PC-9 (cell line): ENCODE data around the gene PKIB. TPM values are rescaled to one million over a fixed set of nuclear protein-coding genes. Genes with fewer than 3 reads are reported as not detected.
A peak's percentile ranks its signal among the peaks of the same experiment; 100 is the strongest.

Source experiments
- BruUV-seq: library from RNA; stranded (reverse); fragments of 400-500 nt; replicated peaks from 2 replicates; lab custom pipeline; 2021; lab: Mats Ljungman, UMichigan
- CTCF ChIA-PET: fragments of 300-600 bp; sonication (Branson Sonifier 250); formaldehyde crosslinking; loops from one replicate; lab custom pipeline; 2022; ENCODE audit warnings: antibody characterized with exemption; lab: Charles Lee
- POLR2A ChIA-PET: fragments of 300-600 bp; sonication (Branson Sonifier 250); formaldehyde crosslinking; loops from one replicate; lab custom pipeline; 2022; ENCODE audit warnings: antibody characterized with exemption; ENCODE audit not compliant: unreplicated experiment; lab: Charles Lee
- DNase-seq, 2 experiments: peaks; one replicate each; pipeline versions ENCODE4 v3.0.0 to v3.0.0-alpha.2; 2015 to 2022; ENCODE audit warnings: mixed read lengths in 1 of 2
- H2AFZ ChIP-seq: fragments of 200-600 bp; sonication (generic); 2 replicates; pipeline ENCODE4 v1.8.1; 2017; ENCODE audit warnings: antibody characterized with exemption
- H3F3A ChIP-seq: fragments of 200-600 bp; sonication (generic); 2 replicates; pipeline ENCODE4 v1.8.1; 2017; ENCODE audit warnings: antibody characterized with exemption, mild to moderate bottlenecking, low read depth; ENCODE audit not compliant: insufficient read depth
- H3K27ac ChIP-seq: fragments of 200-600 bp; sonication (generic); 2 replicates; pipeline ENCODE4 v1.6.1; 2016; ENCODE audit warnings: mixed run types
- H3K27me3 ChIP-seq: fragments of 200-600 bp; sonication (generic); 2 replicates; pipeline ENCODE4 v1.6.1; 2016; ENCODE audit warnings: low read depth, mixed run types; ENCODE audit not compliant: insufficient read depth
- H3K36me3 ChIP-seq: fragments of 200-600 bp; sonication (generic); 2 replicates; pipeline ENCODE4 v1.6.1; 2016; ENCODE audit warnings: low read depth, mixed run types
- H3K4me1 ChIP-seq: fragments of 200-600 bp; sonication (generic); replicated peaks from 2 replicates; pipeline ENCODE4 v1.6.1; 2016; ENCODE audit warnings: mixed run types; ENCODE audit not compliant: insufficient read depth
- H3K4me2 ChIP-seq: fragments of 200-600 bp; sonication (generic); 2 replicates; pipeline ENCODE4 v1.6.1; 2017; ENCODE audit warnings: mixed run types
- H3K4me3 ChIP-seq: fragments of 200-600 bp; sonication (generic); 2 replicates; pipeline ENCODE4 v1.6.1; 2016; ENCODE audit warnings: mixed run types
- H3K79me2 ChIP-seq: fragments of 200-600 bp; sonication (generic); 2 replicates; pipeline ENCODE4 v1.6.1; 2017; ENCODE audit warnings: low read depth, mixed run types
- H3K9me2 ChIP-seq: fragments of 200-600 bp; sonication (generic); 2 replicates; pipeline ENCODE4 v1.8.1; 2017; ENCODE audit warnings: mild to moderate bottlenecking; ENCODE audit not compliant: insufficient read depth
- H3K9me3 ChIP-seq: fragments of 200-600 bp; sonication (generic); 2 replicates; pipeline ENCODE4 v1.8.1; 2016; ENCODE audit warnings: low read depth; ENCODE audit not compliant: insufficient read depth
- H4K20me1 ChIP-seq: fragments of 200-600 bp; sonication (generic); 2 replicates; pipeline ENCODE4 v1.8.1; 2017; ENCODE audit not compliant: insufficient read depth
- CTCF ChIP-seq: fragments of 200-600 bp; sonication (generic); conservative IDR thresholded peaks from 2 replicates; pipeline ENCODE4 v1.6.1; 2017; ENCODE audit warnings: mixed run types, antibody characterized with exemption, mild to moderate bottlenecking, moderate library complexity
- EZH2 ChIP-seq: fragments of 200-600 bp; sonication (generic); IDR thresholded peaks from 2 replicates; pipeline ENCODE4 v1.8.0; 2017; ENCODE audit warnings: antibody characterized with exemption, low read depth
- intact Hi-C: fragments of 100-400 bp; cut with micrococcal nuclease; formaldehyde crosslinking; loops from one replicate; pipeline ENCODE4 v1.10.0; 2022; ENCODE audit not compliant: unreplicated experiment
- total RNA-seq: library from RNA; stranded (reverse); gene quantifications from 2 replicates; pipeline ENCODE4 v1.2.3, GENCODE V29; 2021

PKIB gene
- total RNA-seq, 1 experiment from 2014 or later = 7.0 TPM

- Histone ChIP-seq H2AFZ (no peak overlapping the region), H3F3A (peaks cover 21% of the 10 kb centered on the region), H3K36me3 (no peaks in the 10 kb centered on the region), H3K4me1 (peaks cover 33% of the 10 kb centered on the region), H4K20me1 (no peaks in the 10 kb centered on the region), H3K9me3 (no peaks in the 10 kb centered on the region), H3K9me2 (no peaks in the 10 kb centered on the region), H3K4me3 (no peak overlapping the region; the same call in 1 of the 2 replicates), H3K27me3 (no peaks in the 10 kb centered on the region), H3K79me2 (peaks cover 5% of the 10 kb centered on the region), H3K4me2 (peak overlapping the region; percentile 59), H3K27ac (peak overlapping the region; percentile 68)
- intact Hi-C loops = no loop called here
- TF ChIP-seq EZH2 = no peak
- ChIA-PET CTCF (interaction anchor here (1.1 kb wide), 1 partner anchor 9 kb away, joined by 5 read pairs; no protein-coding TSS in a partner anchor), POLR2A (no interaction called here)
- BruUV-seq = no TSS peak
- no peak for DNase-seq
Measured at GRCh38 chr6:122620428-122620827, 10.2 kb downstream of the PKIB start.

- Histone ChIP-seq H2AFZ (no peak overlapping the region), H3K4me1 (peaks cover 33% of the 10 kb centered on the region), H3K4me2 (peak overlapping the region; percentile 59), H3K9me2 (no peaks in the 10 kb centered on the region), H4K20me1 (no peaks in the 10 kb centered on the region), H3K36me3 (no peaks in the 10 kb centered on the region), H3K27me3 (no peaks in the 10 kb centered on the region), H3K9me3 (no peaks in the 10 kb centered on the region), H3F3A (peaks cover 21% of the 10 kb centered on the region), H3K4me3 (no peak overlapping the region; the same call in 1 of the 2 replicates), H3K27ac (peak overlapping the region; percentile 68), H3K79me2 (peaks cover 5% of the 10 kb centered on the region)
- ChIA-PET CTCF (interaction anchor here (1.1 kb wide), 1 partner anchor 10 kb away, joined by 5 read pairs; no protein-coding TSS in a partner anchor), POLR2A (no interaction called here)
- BruUV-seq = no TSS peak
- intact Hi-C loops = no loop called here
- peak in 1 of 2 experiments; percentile 87 for DNase-seq
- TF ChIP-seq CTCF (no peak), EZH2 (no peak)
Measured at GRCh38 chr6:122620902-122621301, 10.7 kb downstream of the PKIB start.

- BruUV-seq = no TSS peak
- CTCF ChIA-PET = no interaction called here
- POLR2A ChIA-PET = interaction anchor here (0.6 kb wide), 1 partner anchor 171 kb away, joined by 4 read pairs; no protein-coding TSS in a partner anchor
Measured at GRCh38 chr6:122621638-122622037, 11.4 kb downstream of the PKIB start.

More at GRCh38 chr6:122621638-122622037, 11.4 kb downstream of the PKIB start:
- intact Hi-C loops = no loop called here
- Histone ChIP-seq H3F3A (peaks cover 21% of the 10 kb centered on the region), H3K36me3 (no peaks in the 10 kb centered on the region), H3K9me3 (no peaks in the 10 kb centered on the region), H3K27me3 (no peaks in the 10 kb centered on the region), H2AFZ (no peak overlapping the region), H3K4me2 (peak overlapping the region; percentile 59), H3K9me2 (no peaks in the 10 kb centered on the region), H4K20me1 (no peaks in the 10 kb centered on the region), H3K4me3 (no peak overlapping the region), H3K4me1 (peaks cover 33% of the 10 kb centered on the region), H3K27ac (peak overlapping the region; percentile 68), H3K79me2 (peaks cover 5% of the 10 kb centered on the region)
- DNase-seq = no peak
- no peak for TF ChIP-seq CTCF
- no peak for TF ChIP-seq EZH2
